Activated B cell treated with CpG ODN at 0.5 μM for 24 hours (primary cell): ENCODE measurements around the gene OPTN. TPM values are rescaled to one million over a fixed set of nuclear protein-coding genes. Genes with fewer than 3 reads are reported as not detected.
A peak's percentile ranks its signal among the peaks of the same experiment; 100 is the strongest.

Experiments used
- ATAC-seq: fragments of 200-7000 bp; cut with Tn5 transposase; one replicate; pipeline ENCODE4 v1.10.0; 2021; ENCODE audit warnings: low read depth, mild to moderate bottlenecking, moderate library complexity
- CTCF ChIA-PET: fragments of 350-600 bp; sonication (Branson Sonifier 250); formaldehyde crosslinking; loops from one replicate; lab custom pipeline; 2021; ENCODE audit warnings: antibody characterized with exemption; lab: Charles Lee
- POLR2A ChIA-PET: fragments of 350-600 bp; sonication (Branson Sonifier 250); formaldehyde crosslinking; loops from one replicate; lab custom pipeline; 2021; ENCODE audit warnings: antibody characterized with exemption; lab: Charles Lee
- DNase-seq: peaks from one replicate; pipeline ENCODE4 v3.0.0; 2022
- H3K27ac Mint-ChIP-seq: one replicate; pipeline ENCODE4 v1.8.0; 2020; ENCODE audit warnings: mixed read lengths
- H3K27me3 Mint-ChIP-seq: one replicate; pipeline ENCODE4 v1.8.0; 2021; ENCODE audit warnings: mixed read lengths
- H3K36me3 Mint-ChIP-seq: one replicate; pipeline ENCODE4 v1.8.0; 2021; ENCODE audit warnings: low read depth, mixed read lengths
- H3K4me1 Mint-ChIP-seq: one replicate; pipeline ENCODE4 v1.8.0; 2021; ENCODE audit warnings: mixed read lengths
- H3K4me3 Mint-ChIP-seq: one replicate; pipeline ENCODE4 v1.8.0; 2020; ENCODE audit warnings: mild to moderate bottlenecking, mixed read lengths
- H3K9me3 Mint-ChIP-seq: one replicate; pipeline ENCODE4 v1.8.0; 2020; ENCODE audit warnings: mixed read lengths
- intact Hi-C: fragments of 100-400 bp; cut with micrococcal nuclease; formaldehyde crosslinking; loops from one replicate; pipeline ENCODE4 v1.15.1; 2024
- total RNA-seq: library from RNA; stranded (reverse); gene quantifications from 2 replicates; pipeline ENCODE4 v1.2.3, GENCODE V29; 2022
- TF ChIP-seq, protein P1 (sequence below): fragments of 200-600 bp; IDR thresholded peaks from one replicate; pipeline ENCODE4 v1.8.0; 2022; ENCODE audit warnings: antibody characterized with exemption, mild to moderate bottlenecking

OPTN gene
- total RNA-seq, 1 donor from 2014 or later, result 34.9 TPM

- DNase-seq (no peak), ATAC-seq (no peak)
- H3K27me3 Mint-ChIP-seq, result no peaks in the 10 kb centered on the region
- no peaks in the 10 kb centered on the region for H3K36me3 Mint-ChIP-seq
- TF ChIP-seq, protein P1, sequence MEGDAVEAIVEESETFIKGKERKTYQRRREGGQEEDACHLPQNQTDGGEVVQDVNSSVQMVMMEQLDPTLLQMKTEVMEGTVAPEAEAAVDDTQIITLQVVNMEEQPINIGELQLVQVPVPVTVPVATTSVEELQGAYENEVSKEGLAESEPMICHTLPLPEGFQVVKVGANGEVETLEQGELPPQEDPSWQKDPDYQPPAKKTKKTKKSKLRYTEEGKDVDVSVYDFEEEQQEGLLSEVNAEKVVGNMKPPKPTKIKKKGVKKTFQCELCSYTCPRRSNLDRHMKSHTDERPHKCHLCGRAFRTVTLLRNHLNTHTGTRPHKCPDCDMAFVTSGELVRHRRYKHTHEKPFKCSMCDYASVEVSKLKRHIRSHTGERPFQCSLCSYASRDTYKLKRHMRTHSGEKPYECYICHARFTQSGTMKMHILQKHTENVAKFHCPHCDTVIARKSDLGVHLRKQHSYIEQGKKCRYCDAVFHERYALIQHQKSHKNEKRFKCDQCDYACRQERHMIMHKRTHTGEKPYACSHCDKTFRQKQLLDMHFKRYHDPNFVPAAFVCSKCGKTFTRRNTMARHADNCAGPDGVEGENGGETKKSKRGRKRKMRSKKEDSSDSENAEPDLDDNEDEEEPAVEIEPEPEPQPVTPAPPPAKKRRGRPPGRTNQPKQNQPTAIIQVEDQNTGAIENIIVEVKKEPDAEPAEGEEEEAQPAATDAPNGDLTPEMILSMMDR, result no peak
- H3K27ac Mint-ChIP-seq, result no peak overlapping the region
- H3K9me3 Mint-ChIP-seq, result peaks cover 2% of the 10 kb centered on the region
- ChIA-PET CTCF (no interaction called here), POLR2A (no interaction called here)
- no peak overlapping the region for H3K4me3 Mint-ChIP-seq
- intact Hi-C loops, result no loop called here
- H3K4me1 Mint-ChIP-seq, result peaks cover 5% of the 10 kb centered on the region
Measured at GRCh38 chr10:13180788-13181187, 80.8 kb downstream of the OPTN start.

DNA sequence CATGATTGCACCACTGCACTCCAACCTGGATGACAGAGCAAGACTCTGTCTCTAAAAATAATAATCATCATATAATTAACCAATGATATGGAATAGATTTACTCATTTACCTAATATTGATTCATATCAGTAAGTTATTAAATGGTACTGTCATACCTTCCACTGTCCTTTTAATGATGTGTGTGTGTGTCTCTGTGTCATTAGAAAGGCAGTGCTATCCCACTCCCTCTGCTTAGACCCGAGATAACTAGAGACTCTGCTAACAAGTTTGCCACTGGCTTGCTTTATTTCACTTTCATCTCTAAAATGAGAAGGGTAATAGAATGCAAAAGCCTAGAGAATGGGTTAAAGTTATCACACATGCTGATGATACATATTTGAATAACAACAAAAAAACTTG lies 82.5 kb downstream of the OPTN start:
- no peaks in the 10 kb centered on the region for H3K36me3 Mint-ChIP-seq
- CTCF ChIA-PET, result no interaction called here

DNA sequence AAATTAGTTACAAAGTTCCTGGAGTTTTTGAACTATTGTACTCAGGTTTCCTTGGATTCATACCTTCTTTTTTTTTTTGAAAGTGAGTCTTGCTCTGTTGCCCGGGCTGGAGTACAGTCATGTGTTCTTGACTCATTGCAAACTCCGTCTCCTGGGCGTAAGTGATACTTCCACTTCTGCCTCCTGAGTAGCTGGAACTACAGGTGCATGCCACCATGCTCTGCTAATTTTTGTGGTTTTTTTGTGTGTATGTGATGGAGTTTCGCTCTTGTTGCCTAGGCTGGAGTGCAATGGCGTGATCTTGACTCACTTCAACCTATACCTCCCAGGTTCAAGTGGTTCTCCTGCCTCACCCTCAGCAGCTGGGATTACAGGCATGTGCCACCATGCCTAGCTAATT lies 83.7 kb downstream of the OPTN start:
- ATAC-seq, result peak; percentile 60
- CTCF ChIA-PET, result no interaction called here
- Mint-ChIP-seq H3K27ac (peak overlapping the region; percentile 32), H3K4me3 (no peak overlapping the region), H3K36me3 (no peaks in the 10 kb centered on the region), H3K27me3 (no peaks in the 10 kb centered on the region), H3K4me1 (peaks cover 5% of the 10 kb centered on the region), H3K9me3 (peaks cover 2% of the 10 kb centered on the region)
- TF ChIP-seq, protein P1, result no peak
- POLR2A ChIA-PET, result interaction anchor here (0.7 kb wide), 1 partner anchor 118 kb away, joined by 3 read pairs; no protein-coding TSS in a partner anchor
- DNase-seq, result no peak
- intact Hi-C loops, result no loop called here

More for the DNA sequence above, 82.5 kb downstream of the OPTN start:
- Mint-ChIP-seq H3K4me1 (peaks cover 5% of the 10 kb centered on the region), H3K27ac (no peak overlapping the region), H3K27me3 (no peaks in the 10 kb centered on the region), H3K9me3 (peaks cover 2% of the 10 kb centered on the region), H3K4me3 (no peak overlapping the region)
- POLR2A ChIA-PET, result no interaction called here
- ATAC-seq (no peak), DNase-seq (no peak)
- intact Hi-C loops, result no loop called here
- TF ChIP-seq, protein P1, result no peak

DNA sequence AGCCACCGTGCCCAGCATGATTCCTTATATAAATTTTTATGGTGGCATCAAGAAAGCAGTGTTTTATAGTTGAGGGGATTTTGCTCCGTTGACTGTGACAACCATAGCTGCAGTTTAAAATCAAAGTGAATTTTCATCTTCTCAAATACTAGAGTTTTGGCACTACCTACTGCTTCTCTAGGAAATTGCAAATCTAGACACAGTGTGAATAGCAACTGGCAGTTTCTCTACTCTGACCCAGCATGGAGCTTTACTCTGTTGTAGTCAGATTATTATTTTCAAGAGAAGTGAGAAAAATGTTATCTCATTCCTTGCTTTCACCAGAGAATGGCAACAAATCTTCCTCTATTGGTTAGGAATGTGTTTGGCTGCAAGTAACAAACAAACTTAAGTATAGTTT lies 84.3 kb downstream of the OPTN start:
- CTCF ChIA-PET, result no interaction called here
- TF ChIP-seq, protein P1, result no peak
- DNase-seq, result no peak
- no peak for ATAC-seq
- Mint-ChIP-seq H3K4me1 (peaks cover 5% of the 10 kb centered on the region), H3K27me3 (no peaks in the 10 kb centered on the region), H3K36me3 (no peaks in the 10 kb centered on the region), H3K9me3 (peaks cover 2% of the 10 kb centered on the region), H3K27ac (no peak overlapping the region), H3K4me3 (no peak overlapping the region)
- POLR2A ChIA-PET, result interaction anchor here (0.7 kb wide), 1 partner anchor 117 kb away, joined by 3 read pairs; no protein-coding TSS in a partner anchor
- intact Hi-C loops, result no loop called here

DNA sequence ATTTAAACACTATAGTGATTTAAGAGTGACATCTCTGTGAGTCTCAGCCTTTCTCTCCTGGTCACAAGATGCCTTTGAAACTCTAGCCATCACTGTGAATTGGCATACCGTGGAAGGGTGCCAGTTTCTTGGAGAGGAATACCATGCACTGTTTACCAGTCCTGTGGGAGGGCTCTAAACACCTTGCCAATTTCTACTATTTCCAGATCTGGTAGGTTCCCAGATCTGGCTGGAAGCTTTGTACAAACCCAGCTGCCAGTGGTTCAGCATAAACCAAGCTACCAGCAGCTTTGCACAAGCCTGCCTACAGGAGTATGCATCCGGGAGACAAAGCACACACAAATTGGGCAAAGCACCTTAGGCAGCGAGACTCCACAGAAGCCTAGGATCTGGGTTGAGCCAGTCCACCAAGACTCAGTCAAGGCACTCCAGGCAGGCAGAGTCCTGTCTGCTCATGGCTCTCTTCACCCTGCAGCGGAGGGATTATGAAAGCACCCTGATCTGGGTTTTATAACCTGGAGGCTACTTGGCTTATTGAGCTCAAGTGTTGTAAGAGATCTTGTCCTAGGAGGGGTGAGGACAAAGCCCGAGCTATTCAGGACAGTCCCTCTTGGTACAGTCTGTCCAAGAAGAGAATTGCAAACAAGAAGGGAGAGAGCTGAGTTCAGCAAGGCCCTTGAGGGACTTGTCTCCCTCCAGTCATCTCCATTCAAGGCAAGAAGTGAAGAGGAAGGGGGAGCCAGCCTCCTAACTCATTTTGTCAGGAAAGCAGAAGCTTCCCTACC lies 85.0 kb downstream of the OPTN start:
- ATAC-seq, result no peak
- Mint-ChIP-seq H3K9me3 (peaks cover 2% of the 10 kb centered on the region), H3K27me3 (no peaks in the 10 kb centered on the region), H3K4me3 (no peak overlapping the region), H3K27ac (no peak overlapping the region), H3K36me3 (no peaks in the 10 kb centered on the region), H3K4me1 (peaks cover 5% of the 10 kb centered on the region)
- intact Hi-C loops, result no loop called here
- CTCF ChIA-PET, result no interaction called here
- POLR2A ChIA-PET, result no interaction called here
- no peak for DNase-seq
- TF ChIP-seq, protein P1, result no peak
